Mucosa of stomach (tissue), 1 donor: ENCODE measurements around the gene TRAF6.
"Not testable (repeated sequence)": the region's sequence is repeated elsewhere in the genome, so short reads cannot be mapped to it uniquely, and the experiment has no call there.

Experiments used
- H3K27me3 ChIP-seq: one replicate; pipeline ENCODE4 v1.7.0; 2013; ENCODE audit warnings: mild to moderate bottlenecking, low read length; ENCODE audit not compliant: control insufficient read depth, insufficient read depth
- H3K36me3 ChIP-seq: one replicate; pipeline ENCODE4 v1.7.0; 2013; ENCODE audit warnings: low read length; ENCODE audit not compliant: control insufficient read depth, insufficient read depth
- H3K4me1 ChIP-seq: one replicate; pipeline ENCODE4 v1.7.0; 2013; ENCODE audit warnings: mild to moderate bottlenecking, low read length; ENCODE audit not compliant: control insufficient read depth, insufficient read depth
- H3K4me3 ChIP-seq: one replicate; pipeline ENCODE4 v1.7.0; 2013; ENCODE audit warnings: low read length
- H3K9ac ChIP-seq: one replicate; pipeline ENCODE4 v1.7.0; 2013; ENCODE audit warnings: mild to moderate bottlenecking, low read length, moderate library complexity
- H3K9me3 ChIP-seq: one replicate; pipeline ENCODE4 v1.7.0; 2013; ENCODE audit warnings: mild to moderate bottlenecking, low read length, moderate library complexity; ENCODE audit not compliant: control insufficient read depth
- donor health status: Pancreatic carcinoma.

Gene TRAF6

DNA sequence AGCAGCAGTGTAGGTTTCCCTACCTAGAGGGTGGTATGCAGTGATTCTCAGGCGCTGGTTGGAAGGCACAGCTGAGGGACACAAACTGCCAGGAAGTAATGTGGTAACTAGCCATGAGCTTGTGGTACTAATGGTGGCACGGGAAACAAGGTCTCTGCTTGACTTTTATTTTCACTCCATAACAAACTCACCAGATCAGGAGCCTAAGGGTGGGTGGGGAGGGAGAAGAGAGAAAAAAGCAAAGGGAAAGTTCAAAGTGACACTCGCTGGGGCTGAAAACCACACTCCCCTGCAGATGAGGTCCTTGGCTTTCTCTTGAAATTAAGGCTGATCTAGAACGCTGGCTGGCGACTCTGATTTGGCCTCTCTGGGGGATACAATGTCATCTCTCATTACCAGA lies 22.0 kb downstream of the TRAF6 start:
- H3K36me3 ChIP-seq: no peaks in the 10 kb centered on the region
- H3K27me3 ChIP-seq: no peaks in the 10 kb centered on the region

DNA sequence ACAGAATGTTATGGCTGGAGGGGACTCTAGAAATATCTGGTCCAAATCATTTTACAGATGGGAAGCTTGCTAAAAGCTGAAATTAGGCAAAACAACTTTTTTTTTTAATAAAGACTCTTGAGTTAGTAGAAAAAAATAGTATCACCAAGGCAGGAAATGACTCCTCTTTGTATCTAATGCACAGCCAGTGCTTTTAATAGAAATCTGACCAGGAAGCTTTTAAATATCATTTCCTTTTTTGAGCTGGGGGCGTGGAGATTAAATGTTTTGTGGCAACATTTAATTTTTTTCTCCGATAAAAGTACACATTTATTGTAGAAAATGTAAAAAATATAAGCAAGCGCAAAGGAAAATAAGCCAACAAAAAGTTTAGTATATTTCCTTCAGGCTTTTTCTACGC lies 22.5 kb downstream of the TRAF6 start:
- no peaks in the 10 kb centered on the region for H3K36me3 ChIP-seq

More for the DNA sequence above, 22.0 kb downstream of the TRAF6 start:
- H3K4me3 ChIP-seq: no peak overlapping the region
- H3K9me3 ChIP-seq: no peaks in the 10 kb centered on the region
- H3K9ac ChIP-seq: no peak overlapping the region
- H3K4me1 ChIP-seq: no peaks in the 10 kb centered on the region

DNA sequence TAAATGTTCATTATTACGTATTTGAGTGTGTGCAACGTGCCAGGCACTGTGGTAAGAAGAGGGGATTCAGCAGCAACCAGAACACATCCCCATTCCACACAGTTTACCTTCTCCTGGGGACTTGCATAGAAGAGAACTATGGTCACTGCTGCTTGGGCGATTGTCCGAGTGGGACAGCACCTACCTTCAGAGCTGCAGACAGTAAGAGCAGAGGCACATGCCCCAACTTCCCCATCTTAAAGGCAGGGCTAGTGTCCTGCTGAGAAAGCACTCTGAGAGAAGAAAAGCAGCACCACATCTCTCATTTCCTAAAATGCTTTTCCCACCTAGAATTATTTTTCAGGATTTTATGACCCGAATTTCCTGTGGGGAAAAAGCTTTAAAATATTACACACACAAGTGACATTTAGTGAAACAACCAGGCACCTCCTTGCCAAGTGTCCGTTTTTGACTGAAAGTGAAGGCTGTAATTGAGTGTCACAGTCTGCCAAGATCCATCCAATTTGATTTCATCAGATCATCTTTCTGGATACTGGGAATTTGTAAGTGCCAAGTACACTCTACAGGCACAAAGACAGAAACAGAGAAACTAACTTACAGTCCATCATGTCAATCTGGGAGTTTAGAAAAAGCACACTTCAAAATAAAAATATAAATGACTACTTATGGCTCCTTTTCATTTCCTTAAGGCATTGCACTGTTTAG lies 24.6 kb downstream of the TRAF6 start:
- H3K9me3 ChIP-seq: no peaks in the 10 kb centered on the region
- H3K4me3 ChIP-seq: no peak overlapping the region
- no peak overlapping the region for H3K9ac ChIP-seq
- no peaks in the 10 kb centered on the region for H3K36me3 ChIP-seq
- no peaks in the 10 kb centered on the region for H3K27me3 ChIP-seq
- no peaks in the 10 kb centered on the region for H3K4me1 ChIP-seq

More for the DNA sequence above, 22.5 kb downstream of the TRAF6 start:
- Histone ChIP-seq H3K27me3 (no peaks in the 10 kb centered on the region), H3K9ac (no peak overlapping the region), H3K4me3 (no peak overlapping the region), H3K9me3 (no peaks in the 10 kb centered on the region), H3K4me1 (no peaks in the 10 kb centered on the region)

DNA sequence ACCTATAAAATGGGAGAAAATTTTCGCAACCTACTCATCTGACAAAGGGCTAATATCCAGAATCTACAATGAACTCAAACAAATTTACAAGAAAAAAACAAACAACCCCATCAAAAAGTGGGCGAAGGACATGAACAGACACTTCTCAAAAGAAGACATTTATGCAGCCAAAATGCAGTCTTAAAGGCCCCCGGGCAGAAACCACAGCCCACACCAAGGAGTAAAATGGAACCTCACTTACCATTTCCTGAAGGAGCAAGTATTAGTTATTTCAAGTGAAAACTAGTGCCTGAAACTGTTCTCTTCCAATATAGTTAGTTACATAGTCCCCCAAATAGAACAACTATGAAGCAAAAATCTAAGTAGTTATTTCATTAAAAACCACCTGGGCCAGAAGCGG lies 27.0 kb downstream of the TRAF6 start:
- not testable (repeated sequence) for H3K27me3 ChIP-seq, H3K36me3 ChIP-seq, H3K9ac ChIP-seq, H3K4me3 ChIP-seq, H3K4me1 ChIP-seq, H3K9me3 ChIP-seq

- no peaks in the 10 kb centered on the region for H3K27me3 ChIP-seq
- no peak overlapping the region for H3K9ac ChIP-seq
- no peaks in the 10 kb centered on the region for H3K9me3 ChIP-seq
- H3K36me3 ChIP-seq: no peaks in the 10 kb centered on the region
- H3K4me1 ChIP-seq: no peaks in the 10 kb centered on the region
- H3K4me3 ChIP-seq: no peak overlapping the region
Observed at GRCh38 chr11:36480833-36481232, 29.2 kb downstream of the TRAF6 start.

DNA sequence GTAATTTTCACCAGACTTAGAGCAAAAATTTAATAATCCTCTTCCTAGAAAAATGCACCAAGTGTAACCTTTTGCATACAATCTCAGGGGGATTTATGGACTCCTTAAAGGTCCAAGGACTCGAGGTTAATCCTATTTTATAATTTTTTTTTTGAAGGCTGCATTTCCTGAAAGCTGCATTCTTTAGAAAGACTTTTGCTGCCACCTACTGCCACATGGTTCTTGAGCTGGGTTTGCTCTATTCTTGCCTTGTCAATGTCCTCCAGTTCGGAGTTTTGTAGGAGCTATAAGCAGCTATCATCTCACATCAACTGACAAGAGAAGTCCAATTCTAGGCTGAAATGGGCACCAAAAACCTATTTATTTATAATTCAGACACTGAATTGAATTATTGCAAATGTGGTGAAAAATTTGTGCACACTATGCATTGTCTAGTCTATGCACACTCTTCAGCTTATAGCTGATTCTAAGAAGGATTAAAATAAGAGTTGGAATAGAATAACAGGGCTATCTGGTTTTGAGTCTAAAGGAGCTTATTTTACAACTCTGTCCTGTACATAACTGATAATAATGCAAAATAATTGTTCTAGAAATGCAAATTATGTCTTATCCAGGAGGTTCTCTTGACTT lies 31.3 kb downstream of the TRAF6 start:
- Histone ChIP-seq H3K4me3 (no peak overlapping the region), H3K9me3 (no peaks in the 10 kb centered on the region), H3K36me3 (no peaks in the 10 kb centered on the region), H3K9ac (no peak overlapping the region), H3K27me3 (no peaks in the 10 kb centered on the region), H3K4me1 (no peaks in the 10 kb centered on the region)

- Histone ChIP-seq H3K4me3 (no peak overlapping the region), H3K9ac (no peak overlapping the region), H3K27me3 (no peaks in the 10 kb centered on the region), H3K4me1 (no peaks in the 10 kb centered on the region), H3K9me3 (no peaks in the 10 kb centered on the region), H3K36me3 (no peaks in the 10 kb centered on the region)
Observed at GRCh38 chr11:36475192-36475591, 34.9 kb downstream of the TRAF6 start.

DNA sequence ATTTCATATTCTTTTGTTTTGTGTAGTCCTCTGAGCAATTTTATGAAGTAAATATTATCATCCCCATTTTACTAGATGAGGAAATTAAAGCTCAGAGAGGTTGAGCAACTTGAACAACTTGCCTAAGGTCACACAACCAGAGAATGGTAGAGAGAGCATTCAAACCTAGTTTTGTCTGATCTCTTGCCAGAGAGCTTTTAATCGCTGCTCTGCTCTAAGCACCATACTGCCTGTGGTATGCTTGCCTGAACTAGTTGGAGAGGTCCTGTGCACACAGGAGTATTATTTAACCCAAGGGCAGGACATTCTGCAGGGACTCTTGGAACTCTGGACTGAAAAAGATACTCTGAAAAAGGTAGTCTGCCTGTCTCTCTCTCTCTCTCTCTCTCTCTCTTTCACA lies 38.5 kb downstream of the TRAF6 start:
- H3K4me1 ChIP-seq: no peaks in the 10 kb centered on the region
- H3K9ac ChIP-seq: no peak overlapping the region
- no peak overlapping the region for H3K4me3 ChIP-seq
- H3K27me3 ChIP-seq: no peaks in the 10 kb centered on the region
- H3K9me3 ChIP-seq: no peaks in the 10 kb centered on the region
- no peaks in the 10 kb centered on the region for H3K36me3 ChIP-seq

DNA sequence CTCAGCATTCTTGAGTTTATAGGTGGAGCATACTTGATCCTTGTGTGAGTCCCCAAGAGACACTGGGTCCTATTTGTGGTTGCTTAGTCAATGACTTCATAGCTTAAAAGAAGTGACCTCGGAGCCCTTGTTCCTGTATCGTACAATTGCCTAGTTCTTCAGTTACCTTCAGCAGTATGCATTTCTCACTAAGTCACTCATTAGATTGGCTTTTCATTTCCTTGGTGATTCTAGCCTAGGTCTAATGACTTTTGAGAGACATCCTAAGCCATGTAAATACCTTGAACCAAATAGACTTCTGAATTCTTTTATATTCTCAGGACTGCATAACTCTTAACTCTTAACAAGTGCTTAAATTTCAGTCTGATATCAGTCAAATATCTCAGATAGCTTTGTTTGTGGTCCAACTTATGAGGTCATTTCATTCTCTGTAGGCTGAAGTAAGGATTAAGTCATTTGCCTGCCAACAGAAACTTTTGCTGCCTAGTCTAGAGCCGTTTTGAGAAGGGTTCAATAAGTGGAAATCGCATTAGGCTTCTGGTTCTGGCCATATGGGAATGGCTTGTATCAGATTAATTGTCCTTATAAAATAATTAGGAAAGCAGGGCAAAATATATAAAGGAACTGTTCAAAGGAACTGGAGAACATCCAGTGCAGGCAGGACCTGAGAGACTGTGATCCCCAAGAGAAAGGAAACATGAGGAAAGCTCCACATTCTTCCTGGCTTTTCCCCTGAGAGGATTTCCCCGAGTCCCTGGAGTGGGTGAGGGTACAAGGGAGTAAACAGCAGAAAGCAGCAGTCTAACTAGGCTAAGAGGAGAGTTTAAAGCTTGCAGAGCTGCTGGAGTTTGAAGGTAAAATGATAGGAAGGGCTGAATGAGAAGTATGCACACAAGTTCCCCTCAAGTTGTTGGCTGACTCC lies 39.9 kb downstream of the TRAF6 start:
- H3K9ac ChIP-seq: peak overlapping the region; percentile 17
- no peaks in the 10 kb centered on the region for H3K36me3 ChIP-seq
- H3K27me3 ChIP-seq: no peaks in the 10 kb centered on the region
- no peak overlapping the region for H3K4me3 ChIP-seq
- no peaks in the 10 kb centered on the region for H3K4me1 ChIP-seq
- H3K9me3 ChIP-seq: no peaks in the 10 kb centered on the region

GRCh38 chr11:36469063-36469462 lies 41.0 kb downstream of the TRAF6 start:
- Histone ChIP-seq H3K9ac (no peak overlapping the region), H3K36me3 (no peaks in the 10 kb centered on the region), H3K4me1 (no peaks in the 10 kb centered on the region), H3K27me3 (no peaks in the 10 kb centered on the region), H3K9me3 (no peaks in the 10 kb centered on the region), H3K4me3 (no peak overlapping the region)

GRCh38 chr11:36467916-36468315 lies 42.2 kb downstream of the TRAF6 start:
- Histone ChIP-seq H3K9ac (no peak overlapping the region), H3K4me3 (no peak overlapping the region), H3K4me1 (no peaks in the 10 kb centered on the region), H3K27me3 (no peaks in the 10 kb centered on the region), H3K9me3 (no peaks in the 10 kb centered on the region), H3K36me3 (no peaks in the 10 kb centered on the region)

DNA sequence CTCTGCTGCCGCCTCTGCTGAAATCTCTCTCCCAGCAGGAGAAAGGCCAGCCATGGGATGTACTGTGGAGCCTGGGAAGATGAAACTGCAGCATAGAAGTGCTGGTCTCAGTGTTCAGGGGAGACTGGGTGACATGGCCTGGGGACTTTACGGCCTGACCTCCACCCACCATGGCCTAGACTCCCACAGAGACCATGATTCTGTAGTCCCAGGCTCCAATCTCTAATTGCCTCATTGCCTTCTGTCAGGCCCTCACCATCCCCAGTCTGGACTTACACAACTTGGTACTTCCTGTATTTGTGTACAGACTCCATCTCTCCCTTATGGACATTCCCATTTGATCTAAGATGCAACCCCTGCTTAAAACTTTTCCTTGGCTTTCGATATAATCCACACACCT lies 43.1 kb downstream of the TRAF6 start:
- Histone ChIP-seq H3K4me3 (no peak overlapping the region), H3K4me1 (no peaks in the 10 kb centered on the region), H3K27me3 (no peaks in the 10 kb centered on the region), H3K9me3 (no peaks in the 10 kb centered on the region), H3K36me3 (no peaks in the 10 kb centered on the region), H3K9ac (no peak overlapping the region)
